Left lobe of liver (tissue), 2 donors: Measurements from ENCODE around the gene DNAJC15. TPM values are rescaled to one million over a fixed set of nuclear protein-coding genes. Genes with fewer than 3 reads are reported as not detected.
"Not testable (repeated sequence)": the region's sequence is repeated elsewhere in the genome, so short reads cannot be mapped to it uniquely, and the experiment has no call there.

Experiments
- ATAC-seq: fragments of 200-7000 bp; cut with Tn5 transposase; one replicate; pipeline ENCODE4 v1.9.1; 2020; ENCODE audit warnings: mild to moderate bottlenecking, moderate library complexity
- DNase-seq: peaks from one replicate; pipeline ENCODE4 v3.0.0-alpha.2; 2020; ENCODE audit warnings: low spot score
- total RNA-seq: library from RNA; stranded (reverse); gene quantifications from one replicate; pipeline ENCODE4 v1.2.1, GENCODE V29; 2021
- donor health status: DM: no; HTN: no; CAD: no; lungs with moderate emphysema.
- donor health status: DM: no; HTN: yes; CAD: no.

Gene DNAJC15
- total RNA-seq, 1 donor from 2014 or later: 9.2 TPM

DNA sequence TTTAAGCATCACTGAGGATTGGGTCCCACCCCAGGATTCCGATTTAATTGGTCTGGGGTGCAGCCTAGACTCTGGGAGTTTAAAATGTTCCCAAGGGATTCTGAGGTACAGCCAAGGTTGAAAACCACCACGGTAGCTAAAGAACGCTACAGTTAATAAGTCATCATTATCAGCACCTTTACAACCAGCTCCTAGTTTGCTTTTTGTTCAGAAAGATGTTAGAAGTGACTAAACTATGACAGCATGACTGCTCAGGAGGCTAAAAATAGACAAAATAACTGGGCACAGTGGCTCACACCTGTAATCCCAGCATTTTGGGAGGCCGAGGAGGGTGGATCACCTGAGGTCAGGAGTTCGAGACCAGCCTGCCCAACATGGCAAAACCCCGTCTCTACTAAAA is 19.7 kb upstream of the DNAJC15 start:
- ATAC-seq (no peak), DNase-seq (no peak)

DNA sequence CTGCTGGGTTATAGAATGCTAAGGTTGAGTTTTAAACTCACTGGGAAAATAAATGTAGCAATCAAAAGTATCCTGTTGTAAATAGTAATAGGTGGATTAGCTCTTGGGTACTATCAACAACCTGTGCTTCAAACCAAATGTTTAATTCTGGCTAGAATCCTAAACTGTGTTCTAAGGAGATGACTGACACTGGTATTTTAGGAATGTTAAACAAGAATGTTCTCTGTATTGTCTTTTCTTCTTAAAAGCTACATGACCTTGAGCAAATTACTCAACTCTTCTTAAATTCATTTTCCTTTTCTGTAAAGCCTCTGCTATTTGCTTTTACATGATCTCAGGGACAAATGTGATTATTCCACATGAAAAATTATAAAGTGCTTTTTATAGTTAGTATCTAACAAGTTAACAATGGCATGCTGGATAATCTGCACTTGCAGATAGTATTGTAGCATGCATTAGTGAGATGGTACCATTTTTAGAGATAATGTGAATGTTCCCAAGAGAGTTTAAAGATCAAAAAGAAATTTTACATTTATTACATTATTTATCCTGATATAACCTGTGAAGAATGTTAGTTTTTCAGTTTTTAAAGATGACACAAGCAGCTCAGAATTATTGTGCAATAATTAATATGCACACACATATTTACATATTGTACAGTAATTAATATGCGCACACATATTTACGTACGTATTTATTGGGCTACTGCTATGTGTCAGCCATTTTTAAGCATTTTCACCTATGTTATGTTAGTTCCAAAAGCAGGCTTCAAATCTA is 17.7 kb upstream of the DNAJC15 start:
- DNase-seq (no peak), ATAC-seq (no peak)

DNA sequence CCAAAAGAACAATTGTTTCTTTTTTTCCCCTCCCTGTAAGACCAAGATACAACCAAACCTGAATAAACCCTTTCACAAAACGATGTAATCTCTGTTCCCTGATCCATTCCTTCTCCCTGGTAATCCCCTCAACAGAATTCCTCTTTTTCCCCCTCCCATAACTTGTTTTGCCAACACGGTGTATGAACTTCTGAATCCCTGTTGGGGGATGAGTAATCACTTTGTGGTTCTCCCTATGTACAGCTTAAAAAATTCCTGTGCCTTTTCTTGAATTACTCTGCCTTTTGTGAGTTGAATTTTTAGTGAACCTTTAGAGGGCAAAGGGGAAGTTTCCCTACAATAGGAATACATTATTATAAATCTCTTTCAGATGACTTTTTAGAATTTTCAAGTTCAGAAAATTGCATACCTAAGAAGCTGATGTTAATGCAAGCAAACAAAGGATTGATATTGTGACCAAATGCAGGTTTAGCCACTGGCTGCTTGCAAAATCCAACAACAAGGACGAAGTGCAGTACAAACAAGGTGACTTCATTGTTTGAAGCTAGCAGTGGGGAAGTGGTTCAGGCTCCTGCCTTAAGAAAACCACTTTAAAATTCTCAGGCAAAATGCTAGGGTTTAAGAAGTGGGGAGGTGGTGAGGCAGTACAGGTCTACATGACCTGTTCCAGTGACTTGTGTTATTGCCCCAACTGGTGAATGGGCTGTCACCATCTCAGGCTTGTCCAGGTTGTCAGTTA is 16.3 kb upstream of the DNAJC15 start:
- no peak for DNase-seq
- no peak for ATAC-seq

DNA sequence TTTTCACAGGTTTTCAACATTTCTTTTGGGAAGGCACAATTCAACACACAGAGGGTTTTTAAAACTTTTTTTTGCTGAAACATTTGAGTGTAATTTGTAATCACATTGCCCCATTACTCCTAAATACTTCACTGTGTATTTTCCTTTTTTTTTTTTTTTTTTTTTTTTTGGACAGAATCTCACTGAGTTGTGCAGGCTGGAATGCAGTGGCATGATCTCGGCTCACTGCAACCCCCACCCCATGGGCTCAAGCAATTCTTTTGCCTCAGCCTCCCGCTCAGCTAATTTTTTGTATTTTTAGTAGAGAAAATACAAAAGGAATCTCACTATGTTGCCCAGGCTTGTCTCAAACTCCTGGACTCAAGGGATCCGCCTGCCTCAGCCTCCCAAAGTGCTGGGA is 14.8 kb upstream of the DNAJC15 start:
- DNase-seq (no peak), ATAC-seq (no peak)

DNA sequence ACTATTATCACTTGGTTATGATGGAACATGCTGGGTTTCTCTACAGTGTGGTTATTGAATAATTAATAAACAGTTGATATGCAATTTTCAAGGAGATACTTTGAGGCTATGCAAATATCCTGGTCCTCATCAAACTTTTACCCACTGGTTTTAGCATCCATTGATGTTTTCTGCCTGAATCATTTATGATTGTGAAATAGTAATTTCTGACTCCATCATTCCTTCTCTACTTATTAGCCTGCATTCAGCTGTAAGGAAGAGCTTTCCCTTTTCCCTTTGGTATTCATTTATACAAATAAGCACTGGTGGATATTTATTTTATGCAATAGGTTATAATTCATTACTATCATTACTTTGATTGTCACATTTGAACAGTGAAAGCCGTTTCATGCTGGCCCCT is 13.9 kb upstream of the DNAJC15 start:
- ATAC-seq: no peak
- DNase-seq: no peak

DNA sequence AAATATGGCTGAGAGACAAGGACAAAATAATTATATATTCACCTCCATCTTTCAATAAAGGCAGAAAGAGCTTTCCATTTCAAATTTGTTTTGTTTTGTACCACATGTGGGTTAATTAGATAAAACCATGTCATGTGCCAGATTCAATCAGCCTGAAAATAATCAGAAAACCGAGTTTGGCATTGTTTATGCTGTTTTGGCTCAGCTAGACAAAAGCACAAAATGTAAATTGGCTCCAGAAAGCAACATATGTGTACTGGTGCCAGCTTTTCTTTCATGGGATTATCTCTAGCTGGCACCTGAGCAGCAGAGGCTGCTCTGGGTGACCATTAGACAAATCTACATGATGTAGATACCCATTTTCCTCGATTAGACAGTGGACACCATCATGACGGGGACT is 9.2 kb upstream of the DNAJC15 start:
- ATAC-seq (no peak), DNase-seq (no peak)

DNA sequence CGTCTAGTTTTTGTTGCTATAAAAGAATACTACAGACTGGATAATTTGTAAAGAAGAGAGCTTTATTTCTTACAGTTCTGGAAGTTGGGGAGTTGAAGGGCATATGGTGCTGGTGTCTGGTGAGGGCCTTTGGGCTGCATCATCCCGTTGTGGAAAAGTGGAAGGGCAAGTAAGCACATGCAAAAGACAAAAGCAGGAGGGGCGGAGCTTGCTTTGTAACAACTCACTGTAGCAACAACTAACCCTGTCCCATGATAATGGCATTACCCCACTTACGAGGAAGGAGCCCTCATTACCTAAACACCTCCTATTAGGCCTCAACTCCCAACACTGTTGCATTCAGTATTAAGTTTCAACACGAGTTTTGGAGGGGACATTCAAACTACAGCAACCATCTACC is 7.2 kb upstream of the DNAJC15 start:
- no peak for DNase-seq
- ATAC-seq: no peak

DNA sequence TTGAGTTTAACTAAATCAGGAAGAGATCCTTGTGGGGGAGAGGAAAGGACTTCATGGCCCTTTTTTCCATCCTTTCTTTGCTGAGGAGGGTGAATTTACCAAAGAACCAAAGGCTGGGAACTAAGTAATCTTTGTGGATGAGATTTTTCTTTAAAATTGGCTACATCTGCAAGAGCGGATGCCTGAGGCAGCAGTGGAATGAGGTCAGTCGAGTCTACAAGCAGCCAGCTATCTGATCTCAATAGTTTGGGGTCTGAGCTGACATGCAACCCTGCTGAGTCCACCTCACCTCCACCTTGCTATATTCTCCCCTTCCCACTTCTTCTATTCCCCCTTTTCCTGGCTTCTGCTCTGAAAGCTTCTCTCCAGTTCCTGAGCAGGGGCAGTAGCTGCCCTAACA is 3.6 kb upstream of the DNAJC15 start:
- no peak for ATAC-seq
- DNase-seq: no peak

DNA sequence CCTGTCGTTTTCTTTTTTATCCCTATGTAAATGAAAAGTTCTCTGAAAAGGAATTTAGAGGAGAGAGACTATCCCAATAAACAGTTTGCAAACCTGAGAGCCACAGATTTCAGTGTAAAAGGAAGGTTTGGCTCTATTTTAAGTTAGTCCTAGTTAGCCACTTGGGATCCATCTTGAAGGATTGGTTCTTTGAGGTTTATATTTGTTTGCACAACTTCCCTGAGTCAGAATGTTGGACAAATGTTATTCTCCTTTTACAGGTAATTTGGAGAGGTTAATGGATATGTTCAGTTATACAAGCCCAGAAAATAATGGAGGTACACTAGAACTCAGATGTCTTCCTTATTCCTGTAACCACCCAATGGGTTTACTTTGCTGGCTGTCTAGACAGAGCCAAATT is 2.6 kb upstream of the DNAJC15 start:
- no peak for ATAC-seq
- DNase-seq: no peak

DNA sequence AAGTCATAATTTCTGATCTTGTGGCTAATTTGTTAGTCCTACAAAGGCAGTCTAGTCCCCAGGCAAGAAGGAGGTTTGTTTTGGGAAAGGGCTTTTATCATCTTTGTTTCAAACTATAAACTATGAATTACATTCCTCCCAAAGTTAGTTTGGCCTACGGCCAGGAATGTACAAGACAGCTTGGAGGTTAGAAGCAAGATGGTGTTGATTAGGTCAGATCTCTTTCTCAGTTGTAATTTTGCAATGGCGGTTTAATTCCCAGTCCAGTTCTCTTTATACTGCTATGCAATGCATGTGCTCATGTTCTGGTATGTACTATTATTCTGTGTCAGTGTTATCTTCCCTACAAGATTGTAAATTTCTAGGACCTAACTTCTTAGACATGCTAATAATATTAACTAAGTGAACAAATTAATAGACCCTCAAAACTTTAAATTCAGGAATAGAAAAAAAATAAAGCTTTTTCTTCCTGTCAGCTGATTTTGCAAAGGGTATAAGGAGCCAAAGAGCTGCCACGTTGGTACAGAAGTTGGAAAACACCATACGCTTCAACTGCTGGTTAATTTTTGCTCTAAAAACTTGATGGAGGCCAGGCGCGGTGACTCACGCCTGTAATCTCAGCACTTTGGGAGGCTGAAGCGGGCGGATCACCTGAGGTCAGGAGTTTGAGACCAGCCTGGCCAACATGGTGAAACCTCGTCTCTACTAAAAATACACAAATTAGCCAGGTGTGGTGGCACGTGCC is 1.3 kb upstream of the DNAJC15 start:
- DNase-seq (no peak), ATAC-seq (no peak)

DNA sequence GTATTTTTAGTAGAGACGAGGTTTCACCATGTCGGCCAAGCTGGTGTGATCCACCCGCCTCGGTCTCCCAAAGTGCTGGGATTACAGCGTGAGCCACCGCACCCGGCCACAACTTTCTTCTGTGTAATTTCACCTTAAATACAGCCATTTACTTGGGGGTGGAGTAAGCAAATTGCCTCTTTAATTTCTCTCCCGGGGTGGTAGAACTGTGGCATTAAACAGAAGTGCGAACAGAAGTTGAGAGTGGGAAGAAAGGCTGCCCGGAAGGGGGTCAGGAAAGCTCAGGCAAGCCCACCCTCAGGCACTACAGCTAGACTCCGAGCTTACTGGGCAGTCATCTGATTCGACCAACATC is 475 bp upstream of the DNAJC15 start:
- no peak for ATAC-seq
- DNase-seq: no peak

DNA sequence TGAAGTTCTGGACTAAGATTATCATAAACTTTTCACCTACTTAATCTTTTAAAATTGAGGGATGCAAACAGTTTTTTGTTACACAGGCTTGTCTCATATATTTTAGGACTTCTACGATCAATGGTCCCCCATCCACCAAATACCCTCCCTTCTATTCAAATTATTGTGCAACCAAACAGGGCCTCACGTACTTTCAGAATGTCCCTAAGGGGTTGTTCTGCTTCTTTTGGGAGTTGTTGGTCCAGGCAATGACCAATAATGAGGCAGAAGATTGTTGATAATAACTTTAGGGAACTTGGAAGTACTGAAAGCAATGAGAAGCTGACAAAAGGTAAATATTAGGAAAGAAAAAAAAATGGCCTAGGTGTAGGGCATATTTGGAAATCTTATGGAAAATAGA is 2.9 kb downstream of the DNAJC15 start:
- ATAC-seq: no peak
- no peak for DNase-seq

DNA sequence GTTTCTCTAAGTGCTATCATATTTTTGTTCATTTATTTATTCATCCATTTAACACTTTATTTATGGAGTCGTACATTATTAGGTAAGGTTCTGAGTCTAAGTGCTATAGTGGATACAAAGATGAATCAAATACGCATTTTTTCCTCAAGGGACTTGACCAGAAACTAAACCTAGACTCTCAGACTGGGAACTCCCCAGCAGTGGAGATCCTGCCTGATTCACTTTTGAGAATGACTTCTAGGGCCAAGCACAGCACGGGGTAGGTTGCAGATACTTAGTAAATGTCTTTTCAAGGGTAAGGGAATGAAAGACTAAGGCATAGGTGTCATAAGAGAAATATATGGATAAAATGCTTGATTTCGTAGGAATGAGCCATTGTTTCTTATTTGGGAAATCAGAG is 7.2 kb downstream of the DNAJC15 start:
- ATAC-seq (no peak), DNase-seq (no peak)

DNA sequence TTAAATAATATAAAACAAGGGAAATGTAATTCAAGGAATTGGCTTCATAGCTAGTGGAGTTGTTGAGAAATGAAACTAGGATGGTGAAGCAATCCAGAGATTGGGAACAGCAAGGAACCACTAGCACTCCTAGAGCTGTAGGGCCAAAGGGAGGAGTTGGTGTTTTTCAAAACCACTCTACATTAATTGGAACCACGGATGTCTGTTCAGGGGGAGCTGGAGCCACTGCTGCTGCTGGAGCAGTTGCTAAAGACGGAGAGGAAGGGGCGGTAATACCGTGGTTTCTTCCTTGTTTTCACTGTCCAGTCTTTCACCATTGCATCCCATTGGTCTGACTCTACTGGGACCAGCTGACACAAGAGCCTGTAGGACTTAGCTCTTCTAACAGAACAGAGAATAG is 8.5 kb downstream of the DNAJC15 start:
- ATAC-seq (no peak), DNase-seq (no peak)

DNA sequence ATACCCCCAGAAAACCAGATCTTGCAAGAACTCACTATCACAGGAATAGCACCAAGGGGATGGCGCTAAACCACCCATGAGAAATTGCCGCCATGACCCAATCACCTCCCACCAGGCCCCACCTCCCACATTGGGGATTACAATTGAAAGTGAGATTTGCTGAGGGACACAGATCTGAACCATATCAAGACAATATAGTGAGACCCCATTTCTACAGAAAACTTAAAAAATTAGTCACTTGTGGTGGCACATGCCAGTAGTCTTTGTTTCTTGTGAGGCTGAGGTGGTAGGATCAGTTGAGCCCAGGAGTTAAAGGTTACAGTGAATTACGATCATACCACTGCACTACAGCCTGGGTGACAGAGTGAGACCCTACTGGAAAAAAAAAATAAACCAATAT is 9.7 kb downstream of the DNAJC15 start:
- ATAC-seq: no peak
- DNase-seq: no peak

DNA sequence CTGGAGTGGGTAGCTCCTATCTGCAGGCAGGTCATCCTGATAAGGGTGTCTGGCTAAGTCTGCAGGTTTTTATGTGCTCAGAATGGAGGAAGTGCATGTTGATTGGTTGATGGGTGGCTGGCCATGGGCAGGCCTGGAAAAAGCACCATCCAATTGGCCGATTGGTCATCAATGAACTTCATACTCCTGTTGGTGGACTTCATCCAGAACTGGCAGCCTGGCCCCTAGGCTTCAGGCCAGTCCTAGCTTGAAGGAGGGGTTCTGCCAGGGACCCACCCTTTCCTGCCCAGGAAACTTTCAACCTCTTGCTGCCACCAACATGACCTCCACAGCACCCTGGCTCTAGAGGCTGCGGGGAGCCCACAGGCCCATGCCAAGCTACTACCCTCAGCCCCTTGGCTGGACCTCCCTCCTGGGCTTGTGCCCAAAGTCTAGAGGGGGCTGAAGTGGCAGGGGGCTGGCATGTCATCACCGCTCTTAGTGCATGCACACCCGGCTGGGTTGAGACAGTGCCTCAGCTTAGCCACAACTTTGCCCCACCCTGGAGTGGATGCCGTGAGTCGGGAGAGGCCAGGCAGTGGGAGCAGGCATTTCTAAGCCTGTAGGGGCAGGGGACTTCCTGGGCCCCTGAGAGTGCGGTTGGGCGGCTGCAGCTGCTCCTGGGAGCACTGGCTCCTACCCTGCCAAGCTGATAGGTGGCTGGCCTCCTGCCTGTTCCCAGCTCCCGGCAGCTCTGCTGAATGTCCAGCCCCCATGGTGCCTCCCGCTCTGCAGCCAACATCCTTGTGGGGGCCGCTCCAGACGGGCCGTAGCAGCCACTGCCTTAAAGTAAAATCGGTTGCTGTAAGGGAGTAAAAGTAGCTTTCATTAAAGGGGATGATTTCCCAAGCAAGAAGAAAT is 13.2 kb downstream of the DNAJC15 start:
- no peak for DNase-seq
- ATAC-seq: peak; percentile 23

DNA sequence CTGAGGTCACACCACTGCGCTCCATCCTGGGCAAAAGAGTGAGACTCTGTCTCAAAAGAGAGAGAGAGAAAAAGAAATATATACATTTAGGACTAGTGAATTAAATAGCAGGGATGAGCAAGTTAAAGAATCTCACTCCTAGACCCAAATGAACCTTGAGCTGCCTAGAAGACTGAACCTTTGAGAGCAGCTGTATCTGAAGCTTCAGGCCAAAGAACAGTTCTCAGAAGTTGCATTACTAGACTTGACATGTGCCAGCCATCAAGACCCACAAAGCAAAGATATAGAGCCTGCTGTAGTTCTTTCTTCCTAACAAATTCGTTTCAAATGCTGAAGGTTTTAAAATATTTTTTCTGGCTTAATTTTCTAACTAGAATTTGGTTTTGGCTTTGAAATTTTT is 16.6 kb downstream of the DNAJC15 start:
- no peak for DNase-seq

DNA sequence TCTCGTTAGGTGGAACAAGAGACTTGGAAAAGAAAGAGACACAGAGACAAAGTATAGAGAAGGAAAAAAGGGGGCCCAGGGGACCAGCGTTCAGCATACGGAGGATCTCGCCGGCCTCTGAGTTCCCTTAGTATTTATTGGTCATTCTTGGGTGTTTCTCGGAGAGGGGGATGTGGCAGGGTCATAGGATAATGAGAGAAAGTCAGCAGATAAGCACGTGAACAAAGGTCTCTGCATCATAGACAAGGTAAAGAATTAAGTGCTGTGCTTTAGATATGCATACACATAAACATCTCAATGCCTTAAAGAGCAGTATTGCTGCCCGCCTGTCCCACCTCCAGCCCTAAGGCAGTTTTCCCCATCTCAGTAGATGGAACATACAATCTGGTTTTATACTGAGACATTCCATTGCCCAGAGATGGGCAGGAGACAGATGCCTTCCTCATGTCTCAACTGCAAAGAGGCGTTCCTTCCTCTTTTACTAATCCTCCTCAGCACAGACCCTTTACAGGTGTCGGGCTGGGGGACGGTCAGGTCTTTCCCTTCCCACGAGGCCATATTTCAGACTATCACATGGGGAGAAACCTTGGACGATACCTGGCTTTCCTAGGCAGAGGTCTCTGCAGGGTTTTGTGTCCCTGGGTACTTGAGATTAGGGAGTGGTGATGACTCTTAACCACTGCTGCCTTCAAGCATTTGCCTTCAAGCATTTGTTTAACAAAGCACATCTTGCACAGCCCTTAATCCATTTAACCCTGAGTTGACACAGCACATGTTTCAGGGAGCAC is 17.4 kb downstream of the DNAJC15 start:
- not testable (repeated sequence) for DNase-seq, ATAC-seq

More for the DNA sequence above, 16.6 kb downstream of the DNAJC15 start:
- no peak for ATAC-seq

DNA sequence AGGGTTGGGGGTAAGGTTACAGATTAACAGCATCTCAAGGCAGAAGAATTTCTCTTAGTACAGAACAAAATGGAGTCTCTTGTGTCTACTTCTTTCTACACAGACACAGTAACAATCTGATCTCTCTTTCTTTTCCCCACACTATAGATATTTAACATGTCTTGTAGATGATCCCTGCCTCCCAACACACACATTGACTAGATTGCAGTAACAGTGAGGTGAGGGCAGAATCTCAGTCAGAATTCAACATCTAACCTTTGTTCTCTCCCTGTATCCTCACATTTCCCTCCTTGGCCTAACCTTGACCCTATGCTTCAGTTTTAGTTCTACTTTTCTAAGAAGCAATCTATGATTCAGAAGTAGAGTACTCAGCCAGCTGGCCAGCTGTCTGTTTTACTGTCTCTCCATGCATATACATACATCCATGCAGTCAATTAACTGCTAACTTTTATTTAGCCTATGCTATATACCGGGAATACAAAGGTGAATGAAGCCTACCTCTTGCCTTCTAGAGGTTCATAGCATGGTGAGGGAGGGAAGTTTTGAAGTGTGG is 18.1 kb downstream of the DNAJC15 start:
- DNase-seq (no peak), ATAC-seq (no peak)

DNA sequence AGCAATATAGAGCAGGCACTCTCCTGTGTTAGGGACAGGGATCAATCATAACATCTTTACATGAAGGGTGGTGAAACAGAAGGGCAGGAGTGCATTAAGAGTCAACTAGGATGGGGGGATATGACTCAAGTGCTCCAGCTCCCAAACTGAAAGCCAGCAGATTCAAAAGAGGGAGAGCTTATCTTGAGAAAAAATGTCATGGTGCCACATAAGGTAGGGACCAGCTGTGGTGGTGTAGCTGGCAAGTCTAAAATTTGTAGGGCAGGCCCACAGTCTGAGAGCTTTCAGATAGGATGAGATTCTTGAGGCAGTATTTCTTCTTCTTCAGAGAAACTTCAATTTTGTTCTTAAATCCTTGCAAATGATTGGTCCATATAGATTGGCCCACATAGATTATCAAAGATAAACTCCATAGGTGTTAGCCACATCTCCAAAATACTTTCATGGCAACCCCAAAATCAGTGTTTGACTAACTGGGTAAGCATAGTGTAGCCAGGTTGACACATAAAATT is 19.1 kb downstream of the DNAJC15 start:
- DNase-seq (no peak), ATAC-seq (no peak)
